NCI-H748 (cell line): ENCODE results near the gene CCR6.
"Not testable (repeated sequence)": the region's sequence is repeated elsewhere in the genome, so short reads cannot be mapped to it uniquely, and the experiment has no call there.

Experiments
- DNase-seq: peaks from one replicate; lab custom pipeline; 2025; ENCODE audit not compliant: unreplicated experiment; lab: John Stamatoyannopoulos, UW

The CCR6 gene

GRCh38 chr6:167122827-167123657, at the start of gene CCR6:
TSS of gene CCR6 (plus strand) at chr6:167123096. CDS start at chr6:167136135, 13,039 bp downstream.
- DNase-seq = no peak

- DNase-seq = no peak
Measured at GRCh38 chr6:167073679-167074274, 49.1 kb upstream of the CCR6 start.

GRCh38 chr6:167077241-167077932, 45.5 kb upstream of the CCR6 start:
- no peak for DNase-seq

GRCh38 chr6:167078745-167079144, 44.2 kb upstream of the CCR6 start:
- no peak for DNase-seq

GRCh38 chr6:167079853-167080297, 43.0 kb upstream of the CCR6 start:
- no peak for DNase-seq

GRCh38 chr6:167087857-167088354, 35.0 kb upstream of the CCR6 start:
- DNase-seq = no peak

GRCh38 chr6:167088741-167089140, 34.2 kb upstream of the CCR6 start:
- DNase-seq = not testable (repeated sequence)

- no peak for DNase-seq
Measured at GRCh38 chr6:167089243-167090142, 33.4 kb upstream of the CCR6 start.

GRCh38 chr6:167090171-167090570, 32.7 kb upstream of the CCR6 start:
- no peak for DNase-seq

GRCh38 chr6:167091026-167091804, 31.7 kb upstream of the CCR6 start:
- DNase-seq = no peak

GRCh38 chr6:167091805-167092107, 31.1 kb upstream of the CCR6 start:
- DNase-seq = no peak

- DNase-seq = no peak
Measured at GRCh38 chr6:167092672-167093339, 30.1 kb upstream of the CCR6 start.

- no peak for DNase-seq
Measured at GRCh38 chr6:167093406-167093921, 29.4 kb upstream of the CCR6 start.

- DNase-seq = no peak
Measured at GRCh38 chr6:167093922-167094432, 28.9 kb upstream of the CCR6 start.

- no peak for DNase-seq
Measured at GRCh38 chr6:167094436-167094819, 28.5 kb upstream of the CCR6 start.

GRCh38 chr6:167094820-167095637, 27.9 kb upstream of the CCR6 start:
- no peak for DNase-seq

- no peak for DNase-seq
Measured at GRCh38 chr6:167095888-167096287, 27.0 kb upstream of the CCR6 start.

- no peak for DNase-seq
Measured at GRCh38 chr6:167096991-167097390, 25.9 kb upstream of the CCR6 start.
